Measurements from ENCODE around the gene NBL1. TPM values are rescaled to one million over a fixed set of nuclear protein-coding genes. Genes with fewer than 3 reads are reported as not detected.

Gene NBL1
- total RNA-seq, 1 experiment from 2014 or later, result 117 TPM

GRCh38 chr1:19621274-19621950 lies 22.7 kb upstream of the NBL1 start:
- ATAC-seq, result no peak
- ChIA-PET POLR2A (ENCODE audit: unreplicated experiment) (no interaction called here), CTCF (no interaction called here)
- H3K36me3 ChIP-seq (ENCODE audit: low read depth, low read length), result peaks cover 20% of the 10 kb centered on the region
- H3K79me2 ChIP-seq (ENCODE audit: low read length), result peaks cover 46% of the 10 kb centered on the region
- H3K9me2 ChIP-seq (replicated peaks; ENCODE audit: low read length), result no peaks in the 10 kb centered on the region
- H4K20me1 ChIP-seq (ENCODE audit: low read length), result peaks cover 6% of the 10 kb centered on the region
- no peak overlapping the region for H3K4me2 ChIP-seq (ENCODE audit: low read length)
- H3K27me3 ChIP-seq (ENCODE audit: low read length), result no peaks in the 10 kb centered on the region
- no peak for TF ChIP-seq EZH2 (IDR thresholded peaks at IDR 0.05; ENCODE audit: low read length, unreplicated experiment)
- TF ChIP-seq, protein P1, sequence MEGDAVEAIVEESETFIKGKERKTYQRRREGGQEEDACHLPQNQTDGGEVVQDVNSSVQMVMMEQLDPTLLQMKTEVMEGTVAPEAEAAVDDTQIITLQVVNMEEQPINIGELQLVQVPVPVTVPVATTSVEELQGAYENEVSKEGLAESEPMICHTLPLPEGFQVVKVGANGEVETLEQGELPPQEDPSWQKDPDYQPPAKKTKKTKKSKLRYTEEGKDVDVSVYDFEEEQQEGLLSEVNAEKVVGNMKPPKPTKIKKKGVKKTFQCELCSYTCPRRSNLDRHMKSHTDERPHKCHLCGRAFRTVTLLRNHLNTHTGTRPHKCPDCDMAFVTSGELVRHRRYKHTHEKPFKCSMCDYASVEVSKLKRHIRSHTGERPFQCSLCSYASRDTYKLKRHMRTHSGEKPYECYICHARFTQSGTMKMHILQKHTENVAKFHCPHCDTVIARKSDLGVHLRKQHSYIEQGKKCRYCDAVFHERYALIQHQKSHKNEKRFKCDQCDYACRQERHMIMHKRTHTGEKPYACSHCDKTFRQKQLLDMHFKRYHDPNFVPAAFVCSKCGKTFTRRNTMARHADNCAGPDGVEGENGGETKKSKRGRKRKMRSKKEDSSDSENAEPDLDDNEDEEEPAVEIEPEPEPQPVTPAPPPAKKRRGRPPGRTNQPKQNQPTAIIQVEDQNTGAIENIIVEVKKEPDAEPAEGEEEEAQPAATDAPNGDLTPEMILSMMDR (conservative IDR thresholded peaks at IDR 0.05; ENCODE audit: low read depth, low read length), result no peak
- TF ChIP-seq EZH2phosphoT487 (IDR thresholded peaks at IDR 0.05; ENCODE audit: borderline replicate concordance, low read length), result no peak
- no peaks in the 10 kb centered on the region for H3K9me3 ChIP-seq (ENCODE audit: low read length)
- no peak overlapping the region for H3K9ac ChIP-seq (ENCODE audit: low read length)
- no peak overlapping the region for H2AFZ ChIP-seq (ENCODE audit: low read length)
- no peak overlapping the region for H3K4me3 ChIP-seq (ENCODE audit: low read length)
- H3F3A ChIP-seq (ENCODE audit: low read length, unreplicated experiment), result peaks cover 4% of the 10 kb centered on the region
- peaks cover 9% of the 10 kb centered on the region for H3K4me1 ChIP-seq (ENCODE audit: insufficient read depth, low read length)
- DNase-seq, result no peak
- intact Hi-C loops (cut with micrococcal nuclease), result no loop called here
- H3K27ac ChIP-seq (ENCODE audit: low read length), result no peak overlapping the region
- BruUV-seq (replicated peaks), result no TSS peak

- H3K27ac ChIP-seq (ENCODE audit: low read length), result no peak overlapping the region
- no peak overlapping the region for H3K4me2 ChIP-seq (ENCODE audit: low read length)
- no peak overlapping the region for H2AFZ ChIP-seq (ENCODE audit: low read length)
- intact Hi-C loops (cut with micrococcal nuclease), result no loop called here
- ATAC-seq (no peak), DNase-seq (no peak)
- BruUV-seq (replicated peaks), result no TSS peak
- CTCF ChIA-PET, result no interaction called here
- POLR2A ChIA-PET (ENCODE audit: unreplicated experiment), result no interaction called here
- no peaks in the 10 kb centered on the region for H3F3A ChIP-seq (ENCODE audit: low read length, unreplicated experiment)
- no peaks in the 10 kb centered on the region for H3K27me3 ChIP-seq (ENCODE audit: low read length)
- H3K9ac ChIP-seq (ENCODE audit: low read length), result no peak overlapping the region
- no peaks in the 10 kb centered on the region for H3K9me3 ChIP-seq (ENCODE audit: low read length)
- H3K36me3 ChIP-seq (ENCODE audit: low read depth, low read length), result peaks cover 23% of the 10 kb centered on the region
- no peaks in the 10 kb centered on the region for H3K9me2 ChIP-seq (replicated peaks; ENCODE audit: low read length)
- H3K4me3 ChIP-seq (ENCODE audit: low read length), result no peak overlapping the region
- peaks cover 41% of the 10 kb centered on the region for H3K79me2 ChIP-seq (ENCODE audit: low read length)
- peaks cover under 1% of the 10 kb centered on the region; the same call in 1 of the 2 replicates for H4K20me1 ChIP-seq (ENCODE audit: low read length)
- TF ChIP-seq, protein P1 (conservative IDR thresholded peaks at IDR 0.05; ENCODE audit: low read depth, low read length), result no peak
- no peak for TF ChIP-seq EZH2phosphoT487 (IDR thresholded peaks at IDR 0.05; ENCODE audit: borderline replicate concordance, low read length)
- TF ChIP-seq EZH2 (IDR thresholded peaks at IDR 0.05; ENCODE audit: low read length, unreplicated experiment), result no peak
- H3K4me1 ChIP-seq (ENCODE audit: insufficient read depth, low read length), result peaks cover under 1% of the 10 kb centered on the region; the same call in 1 of the 2 replicates
Observed at GRCh38 chr1:19622204-19622603, 21.9 kb upstream of the NBL1 start.

GRCh38 chr1:19623523-19623922 lies 20.6 kb upstream of the NBL1 start:
- no peaks in the 10 kb centered on the region for H3F3A ChIP-seq (ENCODE audit: low read length, unreplicated experiment)
- TF ChIP-seq EZH2phosphoT487 (IDR thresholded peaks at IDR 0.05; ENCODE audit: borderline replicate concordance, low read length) (no peak), EZH2 (IDR thresholded peaks at IDR 0.05; ENCODE audit: low read length, unreplicated experiment) (no peak)
- TF ChIP-seq, protein P1 (conservative IDR thresholded peaks at IDR 0.05; ENCODE audit: low read depth, low read length), result no peak
- DNase-seq (no peak), ATAC-seq (no peak)
- H3K9me2 ChIP-seq (replicated peaks; ENCODE audit: low read length), result no peaks in the 10 kb centered on the region
- no peak overlapping the region for H3K4me3 ChIP-seq (ENCODE audit: low read length)
- no peaks in the 10 kb centered on the region for H3K27me3 ChIP-seq (ENCODE audit: low read length)
- intact Hi-C loops (cut with micrococcal nuclease), result no loop called here
- H3K4me1 ChIP-seq (ENCODE audit: insufficient read depth, low read length), result no peaks in the 10 kb centered on the region
- no peak overlapping the region for H3K27ac ChIP-seq (ENCODE audit: low read length)
- no TSS peak for BruUV-seq (replicated peaks)
- no peaks in the 10 kb centered on the region; the same call in 1 of the 2 replicates for H4K20me1 ChIP-seq (ENCODE audit: low read length)
- no peak overlapping the region for H2AFZ ChIP-seq (ENCODE audit: low read length)
- peaks cover 19% of the 10 kb centered on the region for H3K36me3 ChIP-seq (ENCODE audit: low read depth, low read length)
- no peak overlapping the region for H3K4me2 ChIP-seq (ENCODE audit: low read length)
- CTCF ChIA-PET, result no interaction called here
- H3K79me2 ChIP-seq (ENCODE audit: low read length), result peaks cover 32% of the 10 kb centered on the region
- H3K9ac ChIP-seq (ENCODE audit: low read length), result no peak overlapping the region
- POLR2A ChIA-PET (ENCODE audit: unreplicated experiment), result no interaction called here
- H3K9me3 ChIP-seq (ENCODE audit: low read length), result no peaks in the 10 kb centered on the region

All from PC-3 (cell line).